Urinary bladder (tissue), 4 donors: ENCODE data around the gene MAGI1. TPM values are rescaled to one million over a fixed set of nuclear protein-coding genes. Genes with fewer than 3 reads are reported as not detected.

Experiments used
- DNase-seq: peaks from one replicate; pipeline ENCODE4 v3.0.0-alpha.2; 2015; ENCODE audit errors: extremely low spot score
- H3K27ac ChIP-seq: one replicate; pipeline ENCODE4 v1.5.1; 2013; ENCODE audit warnings: low read depth, mild to moderate bottlenecking, moderate library complexity
- H3K36me3 ChIP-seq: one replicate; pipeline ENCODE4 v1.6.1; 2013; ENCODE audit warnings: mild to moderate bottlenecking, moderate library complexity; ENCODE audit not compliant: insufficient read depth
- H3K4me1 ChIP-seq: one replicate; pipeline ENCODE4 v1.6.1; 2013; ENCODE audit warnings: mild to moderate bottlenecking, moderate library complexity; ENCODE audit not compliant: insufficient read depth
- H3K4me3 ChIP-seq: one replicate; pipeline ENCODE4 v1.5.1; 2013; ENCODE audit warnings: low read depth, low read length
- WGBS: extraction: QIAGEN DNeasy Blood & Tissue Kit; methylation state at CpG from one replicate; pipeline ENCODE4 v1.1.7; 2013; 5-methylcytosine and 5-hydroxymethylcytosine counted together
- polyA plus RNA-seq: library from polyadenylated mRNA; stranded (reverse); fragments of 200-250 nt; gene quantifications from one replicate; pipeline ENCODE4 v1.2.3, GENCODE V29; 2013
- total RNA-seq: library from RNA; depleted of rRNA; stranded (reverse); fragments of >200 nt; gene quantifications from one replicate; pipeline ENCODE4 v1.2.3, GENCODE V29; 2014
- donor health status: healthy with polysubstance abuse.
- donor health status: healthy.

The MAGI1 gene
- total and polyA plus RNA-seq, 2 donors: 9.7 to 46.7 TPM

- H3K4me3 ChIP-seq: no peak overlapping the region
- DNase-seq: no peak
- no peak overlapping the region for H3K27ac ChIP-seq
- no peaks in the 10 kb centered on the region for H3K36me3 ChIP-seq
- WGBS: 93% methylated on average over 4 of the region's 4 CpGs
- no peaks in the 10 kb centered on the region for H3K4me1 ChIP-seq
These were observed 435.1 kb downstream of the MAGI1 start for GRCh38 chr3:65603631-65604030.

- Histone ChIP-seq H3K27ac (no peak overlapping the region), H3K4me3 (no peak overlapping the region), H3K36me3 (no peaks in the 10 kb centered on the region), H3K4me1 (no peaks in the 10 kb centered on the region)
- WGBS: 92% methylated on average over 2 of the region's 2 CpGs
- no peak for DNase-seq
These were observed 437.8 kb downstream of the MAGI1 start for GRCh38 chr3:65600888-65601287.

GRCh38 chr3:65597952-65598413, 440.7 kb downstream of the MAGI1 start:
- no peak for DNase-seq
- no peak overlapping the region for H3K27ac ChIP-seq

GRCh38 chr3:65597226-65597951, 441.3 kb downstream of the MAGI1 start:
- H3K4me3 ChIP-seq: peak overlapping the region; percentile 12
- no peaks in the 10 kb centered on the region for H3K4me1 ChIP-seq
- peak; percentile 26 for DNase-seq
- WGBS: 5% methylated on average over 34 of the region's 34 CpGs
- no peak overlapping the region for H3K27ac ChIP-seq
- H3K36me3 ChIP-seq: no peaks in the 10 kb centered on the region

More at GRCh38 chr3:65597952-65598413, 440.7 kb downstream of the MAGI1 start:
- Histone ChIP-seq H3K4me3 (peak overlapping the region; percentile 12), H3K36me3 (no peaks in the 10 kb centered on the region), H3K4me1 (no peaks in the 10 kb centered on the region)
- 23% methylated on average over 20 of the region's 20 CpGs for WGBS

GRCh38 chr3:65596571-65597225, 442.0 kb downstream of the MAGI1 start:
- H3K27ac ChIP-seq: no peak overlapping the region
- no peak for DNase-seq

GRCh38 chr3:65596029-65596300, 442.8 kb downstream of the MAGI1 start:
- WGBS: 77% methylated on average over 5 of the region's 5 CpGs
- no peak overlapping the region for H3K4me3 ChIP-seq

More at GRCh38 chr3:65596571-65597225, 442.0 kb downstream of the MAGI1 start:
- 25% methylated on average over 13 of the region's 13 CpGs for WGBS
- no peaks in the 10 kb centered on the region for H3K4me1 ChIP-seq
- H3K36me3 ChIP-seq: no peaks in the 10 kb centered on the region
- H3K4me3 ChIP-seq: peak overlapping the region; percentile 12

GRCh38 chr3:65595222-65596028, 443.3 kb downstream of the MAGI1 start:
- DNase-seq: no peak
- no peaks in the 10 kb centered on the region for H3K4me1 ChIP-seq
- WGBS: 74% methylated on average over 8 of the region's 8 CpGs
- H3K4me3 ChIP-seq: no peak overlapping the region
- no peaks in the 10 kb centered on the region for H3K36me3 ChIP-seq
- H3K27ac ChIP-seq: no peak overlapping the region

More at GRCh38 chr3:65596029-65596300, 442.8 kb downstream of the MAGI1 start:
- Histone ChIP-seq H3K4me1 (no peaks in the 10 kb centered on the region), H3K27ac (no peak overlapping the region), H3K36me3 (no peaks in the 10 kb centered on the region)
- no peak for DNase-seq

- H3K4me3 ChIP-seq: no peak overlapping the region
- no peak for DNase-seq
- 89% methylated on average over 4 of the region's 4 CpGs for WGBS
- no peaks in the 10 kb centered on the region for H3K4me1 ChIP-seq
- no peaks in the 10 kb centered on the region for H3K36me3 ChIP-seq
- no peak overlapping the region for H3K27ac ChIP-seq
These were observed 444.7 kb downstream of the MAGI1 start for GRCh38 chr3:65593780-65594752.

GRCh38 chr3:65591313-65591712, 447.4 kb downstream of the MAGI1 start:
- WGBS: 94% methylated on average over 3 of the region's 3 CpGs
- Histone ChIP-seq H3K4me1 (no peaks in the 10 kb centered on the region), H3K27ac (no peak overlapping the region), H3K4me3 (no peak overlapping the region), H3K36me3 (no peaks in the 10 kb centered on the region)
- DNase-seq: no peak

- Histone ChIP-seq H3K4me1 (no peaks in the 10 kb centered on the region), H3K4me3 (no peak overlapping the region), H3K36me3 (no peaks in the 10 kb centered on the region), H3K27ac (no peak overlapping the region)
- no peak for DNase-seq
- 82% methylated on average over 3 of the region's 3 CpGs for whole genome bisulfite sequencing
These were observed 449.8 kb downstream of the MAGI1 start for GRCh38 chr3:65588884-65589283.

- Histone ChIP-seq H3K4me1 (no peaks in the 10 kb centered on the region), H3K4me3 (no peak overlapping the region), H3K36me3 (no peaks in the 10 kb centered on the region), H3K27ac (no peak overlapping the region)
- 92% methylated on average over 12 of the region's 12 CpGs for WGBS
- no peak for DNase-seq
These were observed 450.9 kb downstream of the MAGI1 start for GRCh38 chr3:65587650-65588439.

GRCh38 chr3:65584913-65585312, 453.8 kb downstream of the MAGI1 start:
- H3K4me3 ChIP-seq: no peak overlapping the region
- H3K4me1 ChIP-seq: no peaks in the 10 kb centered on the region
- DNase-seq: no peak
- 93% methylated on average over 2 of the region's 2 CpGs for WGBS
- H3K27ac ChIP-seq: no peak overlapping the region
- no peaks in the 10 kb centered on the region for H3K36me3 ChIP-seq
